GM18505 (cell line): ENCODE data around the gene PAPPA.

ENCODE experiments used
- ATAC-seq: cut with Tn5 transposase; IDR thresholded peaks from one replicate; pipeline ENCODE4 v1.9.1; 2021; ENCODE audit not compliant: unreplicated experiment
- POLR2A ChIP-seq: IDR thresholded peaks from 4 replicates; pipeline ENCODE4 v1.6.1; 2011; ENCODE audit warnings: borderline replicate concordance; ENCODE audit not compliant: insufficient read depth, insufficient read length; ENCODE audit errors: extremely low read depth

PAPPA gene

GRCh38 chr9:116274293-116274692 lies 120.7 kb downstream of the PAPPA start:
- ATAC-seq = no peak
- no peak for TF ChIP-seq POLR2A

GRCh38 chr9:116275418-116276195 lies 122.0 kb downstream of the PAPPA start:
- ATAC-seq = no peak
- no peak for TF ChIP-seq POLR2A

- ATAC-seq = no peak
- no peak for TF ChIP-seq POLR2A
Measured at GRCh38 chr9:116276196-116276493, 122.6 kb downstream of the PAPPA start.

- ATAC-seq = no peak
- TF ChIP-seq POLR2A = no peak
Measured at GRCh38 chr9:116276651-116277121, 123.1 kb downstream of the PAPPA start.

GRCh38 chr9:116278326-116278725 lies 124.7 kb downstream of the PAPPA start:
- no peak for TF ChIP-seq POLR2A
- no peak for ATAC-seq

GRCh38 chr9:116279230-116279629 lies 125.6 kb downstream of the PAPPA start:
- TF ChIP-seq POLR2A = no peak
- ATAC-seq = no peak

- ATAC-seq = no peak
- TF ChIP-seq POLR2A = no peak
Measured at GRCh38 chr9:116280529-116280928, 126.9 kb downstream of the PAPPA start.

- no peak for ATAC-seq
- no peak for TF ChIP-seq POLR2A
Measured at GRCh38 chr9:116282597-116282996, 129.0 kb downstream of the PAPPA start.

- ATAC-seq = no peak
- TF ChIP-seq POLR2A = no peak
Measured at GRCh38 chr9:116284518-116284917, 130.9 kb downstream of the PAPPA start.

- no peak for ATAC-seq
- TF ChIP-seq POLR2A = no peak
Measured at GRCh38 chr9:116285320-116285719, 131.7 kb downstream of the PAPPA start.

- no peak for TF ChIP-seq POLR2A
- no peak for ATAC-seq
Measured at GRCh38 chr9:116286297-116286696, 132.7 kb downstream of the PAPPA start.

GRCh38 chr9:116287721-116288120 lies 134.1 kb downstream of the PAPPA start:
- no peak for ATAC-seq
- no peak for TF ChIP-seq POLR2A

GRCh38 chr9:116288658-116289057 lies 135.1 kb downstream of the PAPPA start:
- no peak for ATAC-seq
- TF ChIP-seq POLR2A = no peak

GRCh38 chr9:116297346-116297745 lies 143.8 kb downstream of the PAPPA start:
- TF ChIP-seq POLR2A = no peak
- no peak for ATAC-seq

- TF ChIP-seq POLR2A = no peak
- no peak for ATAC-seq
Measured at GRCh38 chr9:116298249-116298648, 144.7 kb downstream of the PAPPA start.
